Breast epithelium (tissue), 4 donors: ENCODE measurements around the gene CUL5. TPM values are rescaled to one million over a fixed set of nuclear protein-coding genes. Genes with fewer than 3 reads are reported as not detected.

ENCODE experiments used
- DNase-seq, 2 donors: peaks; one replicate each; pipeline ENCODE4 v3.0.0-alpha.2; 2019; ENCODE audit warnings: low spot score in 2 of 2
- H3K27ac ChIP-seq, 2 donors: fragments of 200-600 bp; sonication (generic) in 1 of 2; one replicate each; pipeline ENCODE4 v1.5.1; 2016 to 2019; ENCODE audit warnings: mild to moderate bottlenecking in 1 of 2
- H3K27me3 ChIP-seq, 2 donors: fragments of 200-600 bp; sonication (generic) in 1 of 2; one replicate each; pipeline versions ENCODE4 v1.5.1 to v1.6.0; 2017 to 2019; ENCODE audit warnings: control low read depth in 1 of 2, mild to moderate bottlenecking in 1 of 2
- H3K36me3 ChIP-seq: fragments of 200-600 bp; one replicate; pipeline ENCODE4 v1.5.1; 2019
- H3K4me1 ChIP-seq, 2 donors: fragments of 200-600 bp; sonication (generic); one replicate each; pipeline ENCODE4 v1.5.1; 2016 to 2019; ENCODE audit warnings: control low read depth in 1 of 2
- H3K4me3 ChIP-seq, 3 donors: fragments of 200-600 bp; sonication (generic); 1 replicate in 2 of 3; 2 replicates in 1 of 3; pipeline ENCODE4 v1.5.1; 2016 to 2019; ENCODE audit warnings: mild to moderate bottlenecking in 3 of 3, moderate library complexity in 2 of 3
- H3K9me3 ChIP-seq, 2 donors: fragments of 200-600 bp; sonication (generic) in 1 of 2; one replicate each; pipeline ENCODE4 v1.5.1; 2016 to 2019; ENCODE audit warnings: control low read depth in 1 of 2
- CTCF ChIP-seq, 3 donors: fragments of 450-650 bp; IDR thresholded peaks; one replicate each; pipeline ENCODE4 v1.5.1; 2016 to 2017; ENCODE audit warnings: antibody characterized with exemption in 3 of 3, mild to moderate bottlenecking in 3 of 3, moderate library complexity in 3 of 3
- POLR2A ChIP-seq: fragments of 450-650 bp; IDR thresholded peaks from one replicate; pipeline ENCODE4 v1.6.1; 2016; ENCODE audit warnings: antibody characterized with exemption, mild to moderate bottlenecking, moderate library complexity
- POLR2AphosphoS5 ChIP-seq, 3 donors: sonication (generic); formaldehyde crosslinking; IDR thresholded peaks; one replicate each; pipeline ENCODE4 v1.6.1; 2017; ENCODE audit warnings: antibody characterized with exemption in 3 of 3
- intact Hi-C: fragments of 100-400 bp; cut with DNase I; formaldehyde crosslinking; loops from one replicate; pipeline ENCODE4 v1.15.1; 2023; ENCODE audit warnings: low total_unique reads
- total RNA-seq, 3 donors: library from RNA; depleted of rRNA; stranded (reverse); fragments of >200 nt; gene quantifications; one replicate each; pipeline ENCODE4 v1.1.0, GENCODE V29; 2016

Gene CUL5
- total RNA-seq, 3 donors from 2014 or later, result 25.9 to 34.4 (median 32.8) TPM

GRCh38 chr11:108093128-108093904, 84.6 kb downstream of the CUL5 start:
- peak overlapping the region in 1 of 2 donors; percentile 57 for H3K27ac ChIP-seq
- TF ChIP-seq POLR2A, result no peak
- TF ChIP-seq CTCF (IDR thresholded peaks at IDR 0.05), result no peak
- TF ChIP-seq POLR2AphosphoS5 (IDR thresholded peaks at IDR 0.05), result no peak
- H3K36me3 ChIP-seq, result no peaks in the 10 kb centered on the region

GRCh38 chr11:108097179-108097578, 88.5 kb downstream of the CUL5 start:
- no peak for DNase-seq
- H3K27me3 ChIP-seq, result no peaks in the 10 kb centered on the region
- intact Hi-C loops, result no loop called here
- H3K4me3 ChIP-seq, result no peak overlapping the region
- H3K27ac ChIP-seq, result no peak overlapping the region
- no peaks in the 10 kb centered on the region for H3K9me3 ChIP-seq
- no peaks in the 10 kb centered on the region for H3K4me1 ChIP-seq
- H3K36me3 ChIP-seq, result no peaks in the 10 kb centered on the region
- TF ChIP-seq POLR2AphosphoS5 (IDR thresholded peaks at IDR 0.05) (no peak), CTCF (IDR thresholded peaks at IDR 0.05) (no peak), POLR2A (no peak)

More at GRCh38 chr11:108093128-108093904, 84.6 kb downstream of the CUL5 start:
- Histone ChIP-seq H3K4me3 (no peak overlapping the region), H3K4me1 (no peaks in the 10 kb centered on the region), H3K9me3 (no peaks in the 10 kb centered on the region), H3K27me3 (no peaks in the 10 kb centered on the region)
- intact Hi-C loops, result no loop called here
- no peak for DNase-seq

GRCh38 chr11:108101090-108101775, 92.5 kb downstream of the CUL5 start:
- no peak for DNase-seq
- no peaks in the 10 kb centered on the region for H3K4me1 ChIP-seq
- H3K27ac ChIP-seq, result no peak overlapping the region
- H3K36me3 ChIP-seq, result no peaks in the 10 kb centered on the region
- TF ChIP-seq POLR2A (no peak), POLR2AphosphoS5 (IDR thresholded peaks at IDR 0.05) (no peak), CTCF (IDR thresholded peaks at IDR 0.05) (no peak)
- intact Hi-C loops, result no loop called here
- no peaks in the 10 kb centered on the region for H3K27me3 ChIP-seq
- H3K9me3 ChIP-seq, result no peaks in the 10 kb centered on the region
- no peak overlapping the region for H3K4me3 ChIP-seq

- DNase-seq, result no peak
- intact Hi-C loops, result no loop called here
- Histone ChIP-seq H3K36me3 (no peaks in the 10 kb centered on the region), H3K9me3 (no peaks in the 10 kb centered on the region), H3K27me3 (no peaks in the 10 kb centered on the region), H3K4me3 (no peak overlapping the region), H3K4me1 (no peaks in the 10 kb centered on the region), H3K27ac (no peak overlapping the region)
- TF ChIP-seq POLR2A (no peak), POLR2AphosphoS5 (IDR thresholded peaks at IDR 0.05) (no peak), CTCF (IDR thresholded peaks at IDR 0.05) (no peak)
These were observed 102.4 kb downstream of the CUL5 start for GRCh38 chr11:108111126-108111525.

GRCh38 chr11:108112057-108112456, 103.4 kb downstream of the CUL5 start:
- no peak for TF ChIP-seq POLR2AphosphoS5 (IDR thresholded peaks at IDR 0.05)
- no peak for TF ChIP-seq POLR2A
- no peak for TF ChIP-seq CTCF (IDR thresholded peaks at IDR 0.05)
- no peaks in the 10 kb centered on the region for H3K4me1 ChIP-seq
- no peak for DNase-seq
- intact Hi-C loops, result no loop called here
- H3K27me3 ChIP-seq, result no peaks in the 10 kb centered on the region
- no peak overlapping the region for H3K4me3 ChIP-seq
- H3K27ac ChIP-seq, result no peak overlapping the region
- no peaks in the 10 kb centered on the region for H3K36me3 ChIP-seq
- no peaks in the 10 kb centered on the region for H3K9me3 ChIP-seq
